HG02678 (cell line): ENCODE measurements around the gene ABCC4.
"Not testable (repeated sequence)": the region's sequence is repeated elsewhere in the genome, so short reads cannot be mapped to it uniquely, and the experiment has no call there.

ENCODE experiments used
- ATAC-seq: cut with Tn5 transposase; IDR thresholded peaks from one replicate; pipeline ENCODE4 v1.9.1; 2021; ENCODE audit warnings: mild to moderate bottlenecking, moderate library complexity; ENCODE audit not compliant: unreplicated experiment

Gene ABCC4

GRCh38 chr13:95167003-95167402 is 134.2 kb downstream of the ABCC4 start:
- not testable (repeated sequence) for ATAC-seq

- no peak for ATAC-seq
Measured at GRCh38 chr13:95164830-95165229, 136.4 kb downstream of the ABCC4 start.

GRCh38 chr13:95160112-95160906 is 140.9 kb downstream of the ABCC4 start:
- ATAC-seq, result no peak

- ATAC-seq, result no peak
Measured at GRCh38 chr13:95159458-95159857, 141.8 kb downstream of the ABCC4 start.

GRCh38 chr13:95156208-95156607 is 145.0 kb downstream of the ABCC4 start:
- ATAC-seq, result no peak

GRCh38 chr13:95155504-95155903 is 145.7 kb downstream of the ABCC4 start:
- ATAC-seq, result no peak

- ATAC-seq, result no peak
Measured at GRCh38 chr13:95155093-95155492, 146.2 kb downstream of the ABCC4 start.

GRCh38 chr13:95154413-95154886 is 146.8 kb downstream of the ABCC4 start:
- no peak for ATAC-seq

GRCh38 chr13:95153647-95154412 is 147.4 kb downstream of the ABCC4 start:
- no peak for ATAC-seq

GRCh38 chr13:95151942-95152587 is 149.2 kb downstream of the ABCC4 start:
- ATAC-seq, result no peak

GRCh38 chr13:95150555-95150954 is 150.7 kb downstream of the ABCC4 start:
- no peak for ATAC-seq

- ATAC-seq, result no peak
Measured at GRCh38 chr13:95146486-95146885, 154.8 kb downstream of the ABCC4 start.

- no peak for ATAC-seq
Measured at GRCh38 chr13:95145587-95145986, 155.7 kb downstream of the ABCC4 start.

- no peak for ATAC-seq
Measured at GRCh38 chr13:95140502-95140901, 160.7 kb downstream of the ABCC4 start.

GRCh38 chr13:95138876-95139585 is 162.2 kb downstream of the ABCC4 start:
- ATAC-seq, result no peak

GRCh38 chr13:95137096-95137495 is 164.2 kb downstream of the ABCC4 start:
- ATAC-seq, result peak; percentile 73

- peak; percentile 6 for ATAC-seq
Measured at GRCh38 chr13:95136638-95137037, 164.6 kb downstream of the ABCC4 start.

GRCh38 chr13:95133498-95133897 is 167.8 kb downstream of the ABCC4 start:
- no peak for ATAC-seq

- no peak for ATAC-seq
Measured at GRCh38 chr13:95129004-95129403, 172.2 kb downstream of the ABCC4 start.

GRCh38 chr13:95128045-95128643 is 173.1 kb downstream of the ABCC4 start:
- no peak for ATAC-seq
